WTC11 (cell line): ENCODE data around the gene PPME1. TPM values are rescaled to one million over a fixed set of nuclear protein-coding genes. Genes with fewer than 3 reads are reported as not detected.
"Not testable (repeated sequence)": the region's sequence is repeated elsewhere in the genome, so short reads cannot be mapped to it uniquely, and the experiment has no call there.

ENCODE experiments used
- ATAC-seq: fragments of 200-7000 bp; cut with Tn5 transposase; 2 replicates; pipeline ENCODE4 v1.10.0; 2021; ENCODE audit warnings: mild to moderate bottlenecking, moderate library complexity
- CTCF ChIA-PET: fragments of 300-600 bp; sonication (Branson Sonifier 250); formaldehyde crosslinking; loops from one replicate; lab custom pipeline; 2021; ENCODE audit warnings: antibody characterized with exemption; lab: Charles Lee
- POLR2A ChIA-PET: fragments of 350-600 bp; sonication (Branson Sonifier 250); formaldehyde crosslinking; loops from one replicate; lab custom pipeline; 2021; ENCODE audit warnings: antibody characterized with exemption; lab: Charles Lee
- DNase-seq: peaks from one replicate; pipeline ENCODE4 v3.0.0; 2021; ENCODE audit warnings: low spot score
- H3K27ac Mint-ChIP-seq: 2 replicates; pipeline ENCODE4 v1.8.0; 2021; ENCODE audit warnings: mixed read lengths
- H3K27me3 Mint-ChIP-seq: 2 replicates; pipeline ENCODE4 v1.8.0; 2021; ENCODE audit warnings: low read depth, mild to moderate bottlenecking, moderate library complexity, mixed read lengths
- H3K36me3 Mint-ChIP-seq: 2 replicates; pipeline ENCODE4 v1.8.0; 2021; ENCODE audit warnings: mixed read lengths
- H3K4me1 Mint-ChIP-seq: 2 replicates; pipeline ENCODE4 v1.8.0; 2022; ENCODE audit warnings: mixed read lengths
- H3K4me3 Mint-ChIP-seq: 2 replicates; pipeline ENCODE4 v1.8.0; 2021; ENCODE audit warnings: mild to moderate bottlenecking, moderate library complexity, mixed read lengths
- H3K9me3 Mint-ChIP-seq: 2 replicates; pipeline ENCODE4 v1.8.0; 2021; ENCODE audit warnings: mixed read lengths
- ATF2 ChIP-seq: sonication (generic); formaldehyde crosslinking; IDR thresholded peaks from 2 replicates; pipeline ENCODE4 v1.8.1; 2022; ENCODE audit warnings: low read depth, missing genetic modification reagents, borderline replicate concordance
- E2F4 ChIP-seq: sonication (generic); formaldehyde crosslinking; IDR thresholded peaks from 2 replicates; pipeline ENCODE4 v1.8.1; 2022; ENCODE audit warnings: low read depth, mild to moderate bottlenecking, moderate library complexity, missing genetic modification reagents, borderline replicate concordance
- E2F5 ChIP-seq: sonication (generic); formaldehyde crosslinking; IDR thresholded peaks from 2 replicates; pipeline ENCODE4 v1.8.1; 2022; ENCODE audit warnings: mild to moderate bottlenecking, moderate library complexity, missing genetic modification reagents
- ETV6 ChIP-seq: sonication (generic); formaldehyde crosslinking; IDR thresholded peaks from 2 replicates; pipeline ENCODE4 v1.8.1; 2022; ENCODE audit warnings: mild to moderate bottlenecking, missing genetic modification reagents
- FOXJ3 ChIP-seq: sonication (generic); formaldehyde crosslinking; IDR thresholded peaks from 2 replicates; pipeline ENCODE4 v1.9.0; 2021; ENCODE audit warnings: missing genetic modification reagents, mild to moderate bottlenecking, borderline replicate concordance
- GTF2I ChIP-seq: fragments of 250-450 bp; sonication (Bioruptor Pico); conservative IDR thresholded peaks from 2 replicates; pipeline ENCODE4 v1.4.0; 2021; ENCODE audit warnings: mild to moderate bottlenecking
- IRF2 ChIP-seq: sonication (generic); formaldehyde crosslinking; IDR thresholded peaks from 2 replicates; pipeline ENCODE4 v1.8.0; 2022; ENCODE audit warnings: low read depth, missing genetic modification reagents, borderline replicate concordance
- JAZF1 ChIP-seq: fragments of 250-450 bp; sonication (Bioruptor Pico); IDR thresholded peaks from 2 replicates; pipeline ENCODE4 v1.9.0; 2021; ENCODE audit warnings: moderate library complexity, mild to moderate bottlenecking, inconsistent platforms
- MYBL2 ChIP-seq: sonication (generic); formaldehyde crosslinking; IDR thresholded peaks from 2 replicates; pipeline ENCODE4 v1.8.1; 2023; ENCODE audit warnings: mild to moderate bottlenecking, moderate library complexity, missing genetic modification reagents
- NFYB ChIP-seq: sonication (generic); formaldehyde crosslinking; conservative IDR thresholded peaks from 2 replicates; pipeline ENCODE4 v1.8.0; 2022; ENCODE audit warnings: low read depth, missing genetic modification reagents
- RORB ChIP-seq: fragments of 250-450 bp; sonication (Bioruptor Pico); IDR thresholded peaks from 2 replicates; pipeline ENCODE4 v1.9.0; 2021; ENCODE audit warnings: mild to moderate bottlenecking
- TCF7 ChIP-seq: sonication (generic); formaldehyde crosslinking; IDR thresholded peaks from 2 replicates; pipeline ENCODE4 v1.8.0; 2022; ENCODE audit warnings: mild to moderate bottlenecking, low read depth, missing genetic modification reagents, moderate library complexity
- total RNA-seq: library from RNA; stranded (reverse); gene quantifications from 3 replicates; pipeline ENCODE4 v1.2.3, GENCODE V29; 2021
- TF ChIP-seq, protein P1 (sequence below): fragments of 250-450 bp; sonication (Bioruptor Pico); IDR thresholded peaks from 2 replicates; pipeline ENCODE4 v1.9.0; 2021; ENCODE audit warnings: mild to moderate bottlenecking, borderline replicate concordance
- TF ChIP-seq, protein P2 (sequence below): sonication (generic); formaldehyde crosslinking; conservative IDR thresholded peaks from 2 replicates; pipeline ENCODE4 v1.8.1; 2023; ENCODE audit warnings: mild to moderate bottlenecking, low read depth, missing genetic modification reagents, moderate library complexity

PPME1 gene
- total RNA-seq, 1 experiment from 2014 or later = 42.5 TPM

DNA sequence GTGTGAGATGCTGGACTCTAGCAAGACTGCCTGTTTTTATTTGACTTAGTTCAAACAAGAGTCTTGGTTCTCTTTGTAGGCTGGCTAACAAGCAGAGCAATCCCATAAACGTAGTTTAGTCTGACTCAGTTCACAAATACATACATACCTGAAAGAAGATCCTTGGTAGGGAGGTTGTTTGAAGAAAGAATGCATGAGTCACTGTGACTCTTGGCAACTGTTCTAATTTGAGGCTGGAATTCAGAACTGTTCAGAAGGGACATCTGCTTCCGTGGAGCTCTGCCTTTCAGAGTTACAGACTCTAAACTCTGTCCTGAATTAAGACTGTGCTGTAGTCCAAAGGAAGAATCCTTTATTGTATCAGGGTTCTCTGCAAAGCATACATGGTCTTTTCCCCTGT is 32.5 kb upstream of the PPME1 start (continued):
- TF ChIP-seq, protein P1, sequence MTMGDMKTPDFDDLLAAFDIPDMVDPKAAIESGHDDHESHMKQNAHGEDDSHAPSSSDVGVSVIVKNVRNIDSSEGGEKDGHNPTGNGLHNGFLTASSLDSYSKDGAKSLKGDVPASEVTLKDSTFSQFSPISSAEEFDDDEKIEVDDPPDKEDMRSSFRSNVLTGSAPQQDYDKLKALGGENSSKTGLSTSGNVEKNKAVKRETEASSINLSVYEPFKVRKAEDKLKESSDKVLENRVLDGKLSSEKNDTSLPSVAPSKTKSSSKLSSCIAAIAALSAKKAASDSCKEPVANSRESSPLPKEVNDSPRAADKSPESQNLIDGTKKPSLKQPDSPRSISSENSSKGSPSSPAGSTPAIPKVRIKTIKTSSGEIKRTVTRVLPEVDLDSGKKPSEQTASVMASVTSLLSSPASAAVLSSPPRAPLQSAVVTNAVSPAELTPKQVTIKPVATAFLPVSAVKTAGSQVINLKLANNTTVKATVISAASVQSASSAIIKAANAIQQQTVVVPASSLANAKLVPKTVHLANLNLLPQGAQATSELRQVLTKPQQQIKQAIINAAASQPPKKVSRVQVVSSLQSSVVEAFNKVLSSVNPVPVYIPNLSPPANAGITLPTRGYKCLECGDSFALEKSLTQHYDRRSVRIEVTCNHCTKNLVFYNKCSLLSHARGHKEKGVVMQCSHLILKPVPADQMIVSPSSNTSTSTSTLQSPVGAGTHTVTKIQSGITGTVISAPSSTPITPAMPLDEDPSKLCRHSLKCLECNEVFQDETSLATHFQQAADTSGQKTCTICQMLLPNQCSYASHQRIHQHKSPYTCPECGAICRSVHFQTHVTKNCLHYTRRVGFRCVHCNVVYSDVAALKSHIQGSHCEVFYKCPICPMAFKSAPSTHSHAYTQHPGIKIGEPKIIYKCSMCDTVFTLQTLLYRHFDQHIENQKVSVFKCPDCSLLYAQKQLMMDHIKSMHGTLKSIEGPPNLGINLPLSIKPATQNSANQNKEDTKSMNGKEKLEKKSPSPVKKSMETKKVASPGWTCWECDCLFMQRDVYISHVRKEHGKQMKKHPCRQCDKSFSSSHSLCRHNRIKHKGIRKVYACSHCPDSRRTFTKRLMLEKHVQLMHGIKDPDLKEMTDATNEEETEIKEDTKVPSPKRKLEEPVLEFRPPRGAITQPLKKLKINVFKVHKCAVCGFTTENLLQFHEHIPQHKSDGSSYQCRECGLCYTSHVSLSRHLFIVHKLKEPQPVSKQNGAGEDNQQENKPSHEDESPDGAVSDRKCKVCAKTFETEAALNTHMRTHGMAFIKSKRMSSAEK (CRISPR knock-in tag) = no peak
- no peak for TF ChIP-seq NFYB
- no peak for TF ChIP-seq JAZF1 (CRISPR knock-in tag)
- no peak for TF ChIP-seq MYBL2 (CRISPR knock-in tag)
- TF ChIP-seq RORB (CRISPR knock-in tag) = no peak
- no peak for TF ChIP-seq GTF2I (CRISPR knock-in tag)
- no peak for TF ChIP-seq IRF2 (CRISPR knock-in tag)
- TF ChIP-seq TCF7 (CRISPR knock-in tag) = no peak
- no peak for TF ChIP-seq ETV6 (CRISPR knock-in tag)

- Mint-ChIP-seq H3K4me1 (peaks cover 31% of the 10 kb centered on the region), H3K27ac (peak overlapping the region; percentile 93), H3K9me3 (no peaks in the 10 kb centered on the region), H3K27me3 (no peaks in the 10 kb centered on the region), H3K36me3 (peaks cover 25% of the 10 kb centered on the region), H3K4me3 (no peak overlapping the region)
- ChIA-PET POLR2A (no interaction called here), CTCF (no interaction called here)
- TF ChIP-seq, protein P2, sequence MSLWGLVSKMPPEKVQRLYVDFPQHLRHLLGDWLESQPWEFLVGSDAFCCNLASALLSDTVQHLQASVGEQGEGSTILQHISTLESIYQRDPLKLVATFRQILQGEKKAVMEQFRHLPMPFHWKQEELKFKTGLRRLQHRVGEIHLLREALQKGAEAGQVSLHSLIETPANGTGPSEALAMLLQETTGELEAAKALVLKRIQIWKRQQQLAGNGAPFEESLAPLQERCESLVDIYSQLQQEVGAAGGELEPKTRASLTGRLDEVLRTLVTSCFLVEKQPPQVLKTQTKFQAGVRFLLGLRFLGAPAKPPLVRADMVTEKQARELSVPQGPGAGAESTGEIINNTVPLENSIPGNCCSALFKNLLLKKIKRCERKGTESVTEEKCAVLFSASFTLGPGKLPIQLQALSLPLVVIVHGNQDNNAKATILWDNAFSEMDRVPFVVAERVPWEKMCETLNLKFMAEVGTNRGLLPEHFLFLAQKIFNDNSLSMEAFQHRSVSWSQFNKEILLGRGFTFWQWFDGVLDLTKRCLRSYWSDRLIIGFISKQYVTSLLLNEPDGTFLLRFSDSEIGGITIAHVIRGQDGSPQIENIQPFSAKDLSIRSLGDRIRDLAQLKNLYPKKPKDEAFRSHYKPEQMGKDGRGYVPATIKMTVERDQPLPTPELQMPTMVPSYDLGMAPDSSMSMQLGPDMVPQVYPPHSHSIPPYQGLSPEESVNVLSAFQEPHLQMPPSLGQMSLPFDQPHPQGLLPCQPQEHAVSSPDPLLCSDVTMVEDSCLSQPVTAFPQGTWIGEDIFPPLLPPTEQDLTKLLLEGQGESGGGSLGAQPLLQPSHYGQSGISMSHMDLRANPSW (CRISPR knock-in tag) = no peak
- TF ChIP-seq E2F5 (CRISPR knock-in tag) (no peak), NFYB (no peak), FOXJ3 (CRISPR knock-in tag) (no peak), ATF2 (CRISPR knock-in tag) (no peak), E2F4 (CRISPR knock-in tag) (no peak)
- no peak; the same call in 1 of the 2 replicates for ATAC-seq
- DNase-seq = no peak
Measured at GRCh38 chr11:74139151-74139918, 31.8 kb upstream of the PPME1 start.

- Mint-ChIP-seq H3K36me3 (peaks cover 25% of the 10 kb centered on the region), H3K4me1 (peaks cover 31% of the 10 kb centered on the region), H3K27ac (peak overlapping the region; percentile 85)
- POLR2A ChIA-PET, H3K4me3 Mint-ChIP-seq, CTCF ChIA-PET, ATAC-seq, H3K27me3 Mint-ChIP-seq, DNase-seq, H3K9me3 Mint-ChIP-seq: not testable (repeated sequence)
Measured at GRCh38 chr11:74139919-74140431, 31.1 kb upstream of the PPME1 start.
